HepG2 (cell line): ENCODE data around the gene SLC9A8. TPM values are rescaled to one million over a fixed set of nuclear protein-coding genes. Genes with fewer than 3 reads are reported as not detected.
A peak's percentile ranks its signal among the peaks of the same experiment; 100 is the strongest.

Experiments used
- FOXK2 ChIP-seq: fragments of 450-650 bp; IDR thresholded peaks from 2 replicates; pipeline ENCODE4 v1.6.1; 2016
- MAFF ChIP-seq: IDR thresholded peaks from 2 replicates; pipeline ENCODE4 v1.6.1; 2011; ENCODE audit warnings: low read depth, low read length, improper control_type of control experiment
- ZBTB7A ChIP-seq: sonication (generic); formaldehyde crosslinking; IDR thresholded peaks from 2 replicates; pipeline ENCODE4 v1.8.0; 2022; ENCODE audit warnings: mild to moderate bottlenecking, missing genetic modification reagents
- ZC3H4 ChIP-seq: sonication (generic); formaldehyde crosslinking; IDR thresholded peaks from 2 replicates; pipeline ENCODE4 v1.4.0; 2020; ENCODE audit warnings: missing genetic modification reagents, borderline replicate concordance
- ZNF260 ChIP-seq: sonication (generic); formaldehyde crosslinking; IDR thresholded peaks from 2 replicates; pipeline ENCODE4 v1.4.0; 2020; ENCODE audit warnings: missing genetic modification reagents, low read depth, mild to moderate bottlenecking, borderline replicate concordance
- ZNF34 ChIP-seq: sonication (generic); formaldehyde crosslinking; IDR thresholded peaks from 2 replicates; pipeline ENCODE4 v1.4.0; 2020; ENCODE audit warnings: mild to moderate bottlenecking, missing genetic modification reagents, borderline replicate concordance
- ZNF792 ChIP-seq: IDR thresholded peaks from 2 replicates; pipeline ENCODE4 v1.6.1; 2016
- polyA plus RNA-seq, 8 experiments: library from polyadenylated mRNA; depleted of rRNA in 3 of 8; stranded (reverse) in 7 of 8; unstranded in 1 of 8; fragments of >200 nt; fragmentation: Illumina TruSeq in 4 of 8; extraction: Trizol in 4 of 8; gene quantifications; 2 replicates each; pipeline versions ENCODE4 v1.2.1 to v1.2.3, GENCODE V29; 2011 to 2016; ENCODE audit warnings: low read depth in 4 of 8, missing spikeins in 1 of 8, mixed read lengths in 1 of 8; ENCODE audit not compliant: insufficient read depth in 1 of 8
- total RNA-seq, 5 experiments: library from RNA; depleted of rRNA; stranded (reverse); fragments of >200 nt; fragmentation: Illumina TruSeq; extraction: Trizol; gene quantifications; 2 replicates each; pipeline ENCODE4 v1.2.3, GENCODE V29; 2016; ENCODE audit warnings: low read depth in 1 of 5
- TF ChIP-seq, protein P1 (sequence below): sonication (generic); formaldehyde crosslinking; IDR thresholded peaks from 2 replicates; pipeline ENCODE4 v1.4.0; 2020; ENCODE audit warnings: missing genetic modification reagents
- TF ChIP-seq, protein P2 (sequence below): sonication (generic); formaldehyde crosslinking; IDR thresholded peaks from 2 replicates; pipeline ENCODE4 v1.9.0; 2021; ENCODE audit warnings: missing genetic modification reagents, mild to moderate bottlenecking, borderline replicate concordance
- TF ChIP-seq, protein P3 (sequence below): sonication (generic); formaldehyde crosslinking; IDR thresholded peaks from 2 replicates; pipeline ENCODE4 v1.8.1; 2023; ENCODE audit warnings: mild to moderate bottlenecking, moderate library complexity, missing genetic modification reagents
- TF ChIP-seq, protein P4 (sequence below): sonication (generic); formaldehyde crosslinking; IDR thresholded peaks from 2 replicates; pipeline ENCODE4 v1.4.0; 2020; ENCODE audit warnings: mild to moderate bottlenecking, missing genetic modification reagents
- TF ChIP-seq, protein P5 (sequence below): sonication (generic); formaldehyde crosslinking; conservative IDR thresholded peaks from 2 replicates; pipeline ENCODE4 v1.8.0; 2022; ENCODE audit warnings: missing genetic modification reagents
- TF ChIP-seq, protein P6 (sequence below): sonication (generic); formaldehyde crosslinking; IDR thresholded peaks from 2 replicates; pipeline ENCODE4 v1.4.0; 2020; ENCODE audit warnings: mild to moderate bottlenecking, low read depth, missing genetic modification reagents

The SLC9A8 gene
- total and polyA plus RNA-seq, 2 of the 13 experiments (the other 11 are each of a cell fraction or from before 2014, with no cell fraction given), result 4.1 to 7.4 TPM

DNA sequence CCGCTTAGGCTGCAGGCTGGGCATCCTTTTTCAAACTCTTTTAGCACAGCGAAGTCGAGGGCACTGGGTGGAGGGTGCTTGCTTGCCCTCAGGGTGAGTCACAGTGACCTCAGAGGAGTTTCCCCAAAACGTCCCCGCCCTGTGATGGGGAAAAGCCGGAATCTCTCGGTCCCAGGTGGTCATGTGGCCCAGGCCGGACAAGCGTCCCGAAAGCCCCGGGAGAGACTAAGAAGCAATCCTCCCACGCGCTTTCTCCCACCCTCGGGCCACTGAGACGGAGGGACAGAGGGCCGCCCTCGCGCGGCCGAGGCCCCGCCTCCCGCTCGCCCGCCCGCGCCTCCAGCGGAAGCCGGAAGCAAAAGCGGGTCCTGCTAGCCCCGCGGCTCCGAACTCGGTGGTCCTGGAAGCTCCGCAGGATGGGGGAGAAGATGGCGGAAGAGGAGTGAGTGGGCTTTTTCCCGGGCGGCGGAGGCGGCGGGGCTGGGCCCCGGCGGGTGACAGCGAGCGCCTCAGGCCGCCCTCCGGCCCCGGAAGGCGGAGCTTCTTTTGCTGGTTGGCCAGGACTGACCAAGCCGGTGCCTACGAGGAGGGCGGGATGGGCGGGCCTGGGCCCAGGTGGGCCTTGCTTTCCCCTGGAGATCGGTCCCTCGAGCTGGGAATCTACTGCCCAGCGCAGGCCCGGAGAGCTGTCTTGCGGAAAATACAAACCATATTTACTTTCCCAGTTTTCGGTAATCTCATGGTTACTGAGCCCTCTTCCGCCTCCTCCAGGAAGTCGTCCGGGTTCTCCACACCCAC is at the start of gene SLC9A8 (continued):
- TF ChIP-seq, protein P1, sequence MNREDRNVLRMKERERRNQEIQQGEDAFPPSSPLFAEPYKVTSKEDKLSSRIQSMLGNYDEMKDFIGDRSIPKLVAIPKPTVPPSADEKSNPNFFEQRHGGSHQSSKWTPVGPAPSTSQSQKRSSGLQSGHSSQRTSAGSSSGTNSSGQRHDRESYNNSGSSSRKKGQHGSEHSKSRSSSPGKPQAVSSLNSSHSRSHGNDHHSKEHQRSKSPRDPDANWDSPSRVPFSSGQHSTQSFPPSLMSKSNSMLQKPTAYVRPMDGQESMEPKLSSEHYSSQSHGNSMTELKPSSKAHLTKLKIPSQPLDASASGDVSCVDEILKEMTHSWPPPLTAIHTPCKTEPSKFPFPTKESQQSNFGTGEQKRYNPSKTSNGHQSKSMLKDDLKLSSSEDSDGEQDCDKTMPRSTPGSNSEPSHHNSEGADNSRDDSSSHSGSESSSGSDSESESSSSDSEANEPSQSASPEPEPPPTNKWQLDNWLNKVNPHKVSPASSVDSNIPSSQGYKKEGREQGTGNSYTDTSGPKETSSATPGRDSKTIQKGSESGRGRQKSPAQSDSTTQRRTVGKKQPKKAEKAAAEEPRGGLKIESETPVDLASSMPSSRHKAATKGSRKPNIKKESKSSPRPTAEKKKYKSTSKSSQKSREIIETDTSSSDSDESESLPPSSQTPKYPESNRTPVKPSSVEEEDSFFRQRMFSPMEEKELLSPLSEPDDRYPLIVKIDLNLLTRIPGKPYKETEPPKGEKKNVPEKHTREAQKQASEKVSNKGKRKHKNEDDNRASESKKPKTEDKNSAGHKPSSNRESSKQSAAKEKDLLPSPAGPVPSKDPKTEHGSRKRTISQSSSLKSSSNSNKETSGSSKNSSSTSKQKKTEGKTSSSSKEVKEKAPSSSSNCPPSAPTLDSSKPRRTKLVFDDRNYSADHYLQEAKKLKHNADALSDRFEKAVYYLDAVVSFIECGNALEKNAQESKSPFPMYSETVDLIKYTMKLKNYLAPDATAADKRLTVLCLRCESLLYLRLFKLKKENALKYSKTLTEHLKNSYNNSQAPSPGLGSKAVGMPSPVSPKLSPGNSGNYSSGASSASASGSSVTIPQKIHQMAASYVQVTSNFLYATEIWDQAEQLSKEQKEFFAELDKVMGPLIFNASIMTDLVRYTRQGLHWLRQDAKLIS (CRISPR knock-in tag), result no peak
- TF ChIP-seq ZNF260 (CRISPR knock-in tag) (no peak), ZC3H4 (CRISPR knock-in tag) (no peak), FOXK2 (no peak), MAFF (no peak), ZNF792 (CRISPR knock-in tag) (peak; percentile 93; the same call in 1 of the 2 replicates), ZBTB7A (CRISPR knock-in tag) (no peak), ZNF34 (CRISPR knock-in tag) (peak; percentile 99)
- TF ChIP-seq, protein P2, sequence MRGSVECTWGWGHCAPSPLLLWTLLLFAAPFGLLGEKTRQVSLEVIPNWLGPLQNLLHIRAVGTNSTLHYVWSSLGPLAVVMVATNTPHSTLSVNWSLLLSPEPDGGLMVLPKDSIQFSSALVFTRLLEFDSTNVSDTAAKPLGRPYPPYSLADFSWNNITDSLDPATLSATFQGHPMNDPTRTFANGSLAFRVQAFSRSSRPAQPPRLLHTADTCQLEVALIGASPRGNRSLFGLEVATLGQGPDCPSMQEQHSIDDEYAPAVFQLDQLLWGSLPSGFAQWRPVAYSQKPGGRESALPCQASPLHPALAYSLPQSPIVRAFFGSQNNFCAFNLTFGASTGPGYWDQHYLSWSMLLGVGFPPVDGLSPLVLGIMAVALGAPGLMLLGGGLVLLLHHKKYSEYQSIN (CRISPR knock-in tag), result no peak
- TF ChIP-seq, protein P3, sequence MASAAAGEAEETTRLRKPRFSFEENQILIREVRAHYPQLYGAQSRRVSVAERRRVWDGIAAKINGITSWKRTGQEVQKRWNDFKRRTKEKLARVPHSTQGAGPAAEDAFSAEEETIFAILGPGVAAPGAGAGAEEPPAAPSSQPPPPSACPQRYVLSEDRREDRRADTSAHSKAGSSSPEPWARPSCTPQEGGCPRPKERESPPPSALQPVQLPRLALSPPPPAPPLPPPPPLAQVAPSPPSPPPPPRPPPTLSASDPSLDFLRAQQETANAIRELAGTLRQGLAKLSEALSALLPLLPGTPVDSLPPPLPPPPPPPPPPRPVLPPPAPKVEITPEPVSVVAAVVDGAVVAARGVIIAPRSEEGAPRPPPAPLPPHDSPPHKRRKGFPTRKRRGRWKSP, result peak; percentile 47; the same call in 1 of the 2 replicates
- TF ChIP-seq, protein P4, sequence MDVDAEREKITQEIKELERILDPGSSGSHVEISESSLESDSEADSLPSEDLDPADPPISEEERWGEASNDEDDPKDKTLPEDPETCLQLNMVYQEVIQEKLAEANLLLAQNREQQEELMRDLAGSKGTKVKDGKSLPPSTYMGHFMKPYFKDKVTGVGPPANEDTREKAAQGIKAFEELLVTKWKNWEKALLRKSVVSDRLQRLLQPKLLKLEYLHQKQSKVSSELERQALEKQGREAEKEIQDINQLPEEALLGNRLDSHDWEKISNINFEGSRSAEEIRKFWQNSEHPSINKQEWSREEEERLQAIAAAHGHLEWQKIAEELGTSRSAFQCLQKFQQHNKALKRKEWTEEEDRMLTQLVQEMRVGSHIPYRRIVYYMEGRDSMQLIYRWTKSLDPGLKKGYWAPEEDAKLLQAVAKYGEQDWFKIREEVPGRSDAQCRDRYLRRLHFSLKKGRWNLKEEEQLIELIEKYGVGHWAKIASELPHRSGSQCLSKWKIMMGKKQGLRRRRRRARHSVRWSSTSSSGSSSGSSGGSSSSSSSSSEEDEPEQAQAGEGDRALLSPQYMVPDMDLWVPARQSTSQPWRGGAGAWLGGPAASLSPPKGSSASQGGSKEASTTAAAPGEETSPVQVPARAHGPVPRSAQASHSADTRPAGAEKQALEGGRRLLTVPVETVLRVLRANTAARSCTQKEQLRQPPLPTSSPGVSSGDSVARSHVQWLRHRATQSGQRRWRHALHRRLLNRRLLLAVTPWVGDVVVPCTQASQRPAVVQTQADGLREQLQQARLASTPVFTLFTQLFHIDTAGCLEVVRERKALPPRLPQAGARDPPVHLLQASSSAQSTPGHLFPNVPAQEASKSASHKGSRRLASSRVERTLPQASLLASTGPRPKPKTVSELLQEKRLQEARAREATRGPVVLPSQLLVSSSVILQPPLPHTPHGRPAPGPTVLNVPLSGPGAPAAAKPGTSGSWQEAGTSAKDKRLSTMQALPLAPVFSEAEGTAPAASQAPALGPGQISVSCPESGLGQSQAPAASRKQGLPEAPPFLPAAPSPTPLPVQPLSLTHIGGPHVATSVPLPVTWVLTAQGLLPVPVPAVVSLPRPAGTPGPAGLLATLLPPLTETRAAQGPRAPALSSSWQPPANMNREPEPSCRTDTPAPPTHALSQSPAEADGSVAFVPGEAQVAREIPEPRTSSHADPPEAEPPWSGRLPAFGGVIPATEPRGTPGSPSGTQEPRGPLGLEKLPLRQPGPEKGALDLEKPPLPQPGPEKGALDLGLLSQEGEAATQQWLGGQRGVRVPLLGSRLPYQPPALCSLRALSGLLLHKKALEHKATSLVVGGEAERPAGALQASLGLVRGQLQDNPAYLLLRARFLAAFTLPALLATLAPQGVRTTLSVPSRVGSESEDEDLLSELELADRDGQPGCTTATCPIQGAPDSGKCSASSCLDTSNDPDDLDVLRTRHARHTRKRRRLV (CRISPR knock-in tag), result peak; percentile 11
- TF ChIP-seq, protein P5, sequence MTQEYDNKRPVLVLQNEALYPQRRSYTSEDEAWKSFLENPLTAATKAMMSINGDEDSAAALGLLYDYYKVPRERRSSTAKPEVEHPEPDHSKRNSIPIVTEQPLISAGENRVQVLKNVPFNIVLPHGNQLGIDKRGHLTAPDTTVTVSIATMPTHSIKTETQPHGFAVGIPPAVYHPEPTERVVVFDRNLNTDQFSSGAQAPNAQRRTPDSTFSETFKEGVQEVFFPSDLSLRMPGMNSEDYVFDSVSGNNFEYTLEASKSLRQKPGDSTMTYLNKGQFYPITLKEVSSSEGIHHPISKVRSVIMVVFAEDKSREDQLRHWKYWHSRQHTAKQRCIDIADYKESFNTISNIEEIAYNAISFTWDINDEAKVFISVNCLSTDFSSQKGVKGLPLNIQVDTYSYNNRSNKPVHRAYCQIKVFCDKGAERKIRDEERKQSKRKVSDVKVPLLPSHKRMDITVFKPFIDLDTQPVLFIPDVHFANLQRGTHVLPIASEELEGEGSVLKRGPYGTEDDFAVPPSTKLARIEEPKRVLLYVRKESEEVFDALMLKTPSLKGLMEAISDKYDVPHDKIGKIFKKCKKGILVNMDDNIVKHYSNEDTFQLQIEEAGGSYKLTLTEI, result no peak
- TF ChIP-seq, protein P6, sequence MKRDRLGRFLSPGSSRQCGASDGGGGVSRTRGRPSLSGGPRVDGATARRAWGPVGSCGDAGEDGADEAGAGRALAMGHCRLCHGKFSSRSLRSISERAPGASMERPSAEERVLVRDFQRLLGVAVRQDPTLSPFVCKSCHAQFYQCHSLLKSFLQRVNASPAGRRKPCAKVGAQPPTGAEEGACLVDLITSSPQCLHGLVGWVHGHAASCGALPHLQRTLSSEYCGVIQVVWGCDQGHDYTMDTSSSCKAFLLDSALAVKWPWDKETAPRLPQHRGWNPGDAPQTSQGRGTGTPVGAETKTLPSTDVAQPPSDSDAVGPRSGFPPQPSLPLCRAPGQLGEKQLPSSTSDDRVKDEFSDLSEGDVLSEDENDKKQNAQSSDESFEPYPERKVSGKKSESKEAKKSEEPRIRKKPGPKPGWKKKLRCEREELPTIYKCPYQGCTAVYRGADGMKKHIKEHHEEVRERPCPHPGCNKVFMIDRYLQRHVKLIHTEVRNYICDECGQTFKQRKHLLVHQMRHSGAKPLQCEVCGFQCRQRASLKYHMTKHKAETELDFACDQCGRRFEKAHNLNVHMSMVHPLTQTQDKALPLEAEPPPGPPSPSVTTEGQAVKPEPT (CRISPR knock-in tag), result 0 out of 2 replicates have a peak, but pooled peaks have one; percentile 23
